ENCODE measurements around the gene ADTRP. TPM values are rescaled to one million over a fixed set of nuclear protein-coding genes. Genes with fewer than 3 reads are reported as not detected.

Gene ADTRP
- total RNA-seq, 4 donors from 2014 or later: 0.66 to 0.92 TPM; not detected in 2

DNA sequence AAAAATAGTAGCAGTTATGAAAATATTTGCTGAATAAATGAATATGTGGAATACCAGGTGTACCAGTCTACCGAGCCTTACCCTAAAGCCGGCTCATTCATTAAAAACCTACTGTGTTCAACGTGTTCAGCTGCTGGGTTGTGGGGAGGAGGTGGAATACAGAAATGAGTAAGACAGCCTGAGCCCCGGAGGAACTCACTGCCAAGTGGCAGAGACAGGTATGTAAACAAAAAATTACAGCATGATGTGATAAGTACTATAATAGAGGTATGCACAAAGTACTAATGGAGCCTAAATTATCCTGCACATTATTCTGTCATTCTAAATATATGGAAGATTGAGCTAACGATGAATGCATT lies 6.8 kb upstream of the ADTRP start:
- no peak overlapping the region for H3K4me3 ChIP-seq
- no peaks in the 10 kb centered on the region for H3K9me3 ChIP-seq
- no peaks in the 10 kb centered on the region for H3K4me1 ChIP-seq
- H3K36me3 ChIP-seq: no peaks in the 10 kb centered on the region
- no peak for DNase-seq (ENCODE audit: extremely low spot score)
- 62% methylated on average over 5 of the region's 5 CpGs for WGBS
- TF ChIP-seq CTCF (IDR thresholded peaks at IDR 0.05): no peak
- no peak for TF ChIP-seq EP300 (IDR thresholded peaks at IDR 0.05)
- no peak for TF ChIP-seq POLR2AphosphoS5 (IDR thresholded peaks at IDR 0.05)
- TF ChIP-seq POLR2A (IDR thresholded peaks at IDR 0.05; ENCODE audit: low read depth): no peak
- intact Hi-C loops (cut with DNase I): no loop called here
- H3K27ac ChIP-seq (replicated peaks in 1 of 4): no peak overlapping the region
- no peaks in the 10 kb centered on the region for H3K27me3 ChIP-seq

- Histone ChIP-seq H3K27me3 (no peaks in the 10 kb centered on the region), H3K4me3 (no peak overlapping the region), H3K27ac (replicated peaks in 1 of 4) (no peak overlapping the region), H3K9me3 (no peaks in the 10 kb centered on the region), H3K4me1 (peaks cover 0 to 3% (median under 1%) of the 10 kb centered on the region in 4 donors), H3K36me3 (no peaks in the 10 kb centered on the region)
- no peak for DNase-seq (ENCODE audit: extremely low spot score)
- intact Hi-C loops (cut with DNase I): no loop called here
- TF ChIP-seq POLR2A (IDR thresholded peaks at IDR 0.05; ENCODE audit: low read depth) (no peak), CTCF (IDR thresholded peaks at IDR 0.05) (no peak), EP300 (IDR thresholded peaks at IDR 0.05) (no peak), POLR2AphosphoS5 (IDR thresholded peaks at IDR 0.05) (no peak)
- WGBS: 69% methylated on average over 7 of the region's 7 CpGs
Observed at GRCh38 chr6:11784341-11784740, 5.7 kb upstream of the ADTRP start.

GRCh38 chr6:11783524-11784064 lies 5.0 kb upstream of the ADTRP start:
- Histone ChIP-seq H3K4me1 (peaks cover 0 to 11% (median 4%) of the 10 kb centered on the region in 4 donors), H3K9me3 (no peaks in the 10 kb centered on the region), H3K27ac (replicated peaks in 1 of 4) (no peak overlapping the region), H3K4me3 (no peak overlapping the region), H3K36me3 (no peaks in the 10 kb centered on the region), H3K27me3 (no peaks in the 10 kb centered on the region)
- 90% methylated on average over 6 of the region's 6 CpGs for WGBS
- TF ChIP-seq CTCF (IDR thresholded peaks at IDR 0.05) (no peak), POLR2A (IDR thresholded peaks at IDR 0.05; ENCODE audit: low read depth) (no peak), EP300 (IDR thresholded peaks at IDR 0.05) (no peak), POLR2AphosphoS5 (IDR thresholded peaks at IDR 0.05) (no peak)
- no peak for DNase-seq (ENCODE audit: extremely low spot score)
- intact Hi-C loops (cut with DNase I): no loop called here

DNA sequence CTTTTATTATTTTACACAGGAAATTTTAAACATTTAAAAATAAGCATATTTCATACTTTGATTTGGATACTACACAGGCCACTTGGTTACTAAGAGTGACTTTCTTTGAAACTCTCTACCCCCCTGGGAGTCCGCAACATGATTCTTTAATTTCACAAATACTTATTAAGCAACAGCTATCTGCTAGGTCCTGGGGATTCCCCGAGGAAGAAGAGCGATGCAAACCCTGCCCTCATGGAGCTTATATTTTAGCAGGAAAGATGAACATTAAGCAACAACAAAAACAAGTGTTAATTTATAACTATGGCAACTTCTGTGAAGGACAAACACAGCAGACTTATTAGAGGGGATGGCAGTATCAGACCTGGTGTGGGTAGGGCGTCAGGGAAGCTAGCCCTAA lies 3.9 kb upstream of the ADTRP start:
- intact Hi-C loops (cut with DNase I): no loop called here
- Histone ChIP-seq H3K4me3 (no peak overlapping the region), H3K4me1 (peaks cover 0 to 11% (median 5%) of the 10 kb centered on the region in 4 donors), H3K27me3 (no peaks in the 10 kb centered on the region), H3K27ac (replicated peaks in 1 of 4) (no peak overlapping the region), H3K9me3 (no peaks in the 10 kb centered on the region), H3K36me3 (no peaks in the 10 kb centered on the region)
- no peak for DNase-seq (ENCODE audit: extremely low spot score)
- 78% methylated on average over 4 of the region's 4 CpGs for WGBS
- TF ChIP-seq POLR2AphosphoS5 (IDR thresholded peaks at IDR 0.05) (no peak), POLR2A (IDR thresholded peaks at IDR 0.05; ENCODE audit: low read depth) (no peak), CTCF (IDR thresholded peaks at IDR 0.05) (no peak), EP300 (IDR thresholded peaks at IDR 0.05) (no peak)

GRCh38 chr6:11780097-11780428 lies 1.5 kb upstream of the ADTRP start:
- Histone ChIP-seq H3K27me3 (no peaks in the 10 kb centered on the region), H3K4me1 (peaks cover 0 to 11% (median 5%) of the 10 kb centered on the region in 4 donors), H3K4me3 (no peak overlapping the region), H3K9me3 (no peaks in the 10 kb centered on the region), H3K36me3 (no peaks in the 10 kb centered on the region), H3K27ac (replicated peaks in 1 of 4) (no peak overlapping the region)
- intact Hi-C loops (cut with DNase I): no loop called here
- DNase-seq (ENCODE audit: extremely low spot score): no peak
- WGBS: 79% methylated on average over 2 of the region's 2 CpGs
- TF ChIP-seq EP300 (IDR thresholded peaks at IDR 0.05): no peak
- no peak for TF ChIP-seq POLR2A (IDR thresholded peaks at IDR 0.05; ENCODE audit: low read depth)
- TF ChIP-seq CTCF (IDR thresholded peaks at IDR 0.05): no peak
- TF ChIP-seq POLR2AphosphoS5 (IDR thresholded peaks at IDR 0.05): no peak

All from esophagus muscularis mucosa (tissue), 4 donors.